ENCODE data around the gene C2CD2.
A peak's percentile ranks its signal among the peaks of the same experiment; 100 is the strongest.

C2CD2 gene

DNA sequence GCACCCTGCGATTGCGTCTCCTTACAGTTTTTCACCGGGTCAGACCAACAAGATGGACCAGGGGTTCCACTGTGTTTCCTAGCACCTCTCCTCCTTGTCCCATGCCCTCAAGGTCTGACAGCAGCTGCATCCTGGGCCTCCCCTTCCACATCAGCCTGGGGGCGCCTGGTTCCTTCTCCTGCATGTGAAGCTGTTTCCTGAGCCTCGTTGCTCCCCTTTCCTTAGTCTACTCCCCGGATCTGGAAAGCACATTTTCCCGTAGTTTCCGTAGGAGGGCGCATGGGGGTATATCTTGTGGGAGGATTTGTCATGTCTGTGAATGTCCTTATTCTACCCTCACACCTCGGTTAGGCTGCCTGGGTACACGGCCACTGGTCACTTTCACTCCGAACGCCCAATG lies 80.8 kb downstream of the C2CD2 start:
- TF ChIP-seq CTCF (conservative IDR thresholded peaks at IDR 0.05; ENCODE audit: low read length), result no peak
- no peak for DNase-seq (ENCODE audit: low read depth)
- no peak overlapping the region for H3K4me3 ChIP-seq (ENCODE audit: low read length)

DNA sequence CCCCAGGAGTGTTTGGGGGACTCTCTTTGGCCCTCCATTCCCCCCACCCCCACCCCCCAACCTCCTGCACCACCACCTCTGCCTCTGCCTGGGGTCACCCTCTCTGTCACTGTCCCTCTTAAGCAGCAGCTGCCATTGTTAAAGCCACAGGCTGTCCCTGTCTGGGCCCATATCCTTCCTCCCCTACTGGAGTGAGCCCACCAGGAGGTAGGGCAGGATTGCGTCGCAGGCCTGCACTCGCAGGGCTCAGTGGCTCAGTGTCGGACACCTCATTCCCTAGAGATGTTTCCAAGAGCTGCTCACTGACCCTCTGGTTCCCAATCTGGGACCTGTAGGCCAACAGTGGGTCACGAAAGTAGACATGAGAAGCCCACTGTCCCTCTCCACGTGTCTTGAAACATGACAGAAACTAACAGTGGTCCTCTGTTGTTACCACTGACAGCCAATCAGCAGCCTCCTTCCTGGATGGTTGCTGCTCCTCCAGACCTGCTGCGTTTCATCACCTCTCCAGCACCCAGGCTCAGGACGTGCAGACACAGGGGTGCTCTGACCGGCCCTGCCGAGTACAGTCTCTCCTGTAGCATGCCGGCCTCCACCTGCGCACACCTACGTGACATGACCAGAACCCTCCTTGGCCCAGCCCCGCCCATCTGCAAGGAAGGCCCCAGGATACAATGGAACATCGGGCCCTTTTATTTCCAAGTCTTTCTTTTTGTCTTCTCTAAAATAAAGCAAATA lies 82.4 kb downstream of the C2CD2 start:
- TF ChIP-seq CTCF (conservative IDR thresholded peaks at IDR 0.05; ENCODE audit: low read length), result no peak
- DNase-seq (ENCODE audit: low read depth), result no peak
- no peak overlapping the region for H3K4me3 ChIP-seq (ENCODE audit: low read length)

DNA sequence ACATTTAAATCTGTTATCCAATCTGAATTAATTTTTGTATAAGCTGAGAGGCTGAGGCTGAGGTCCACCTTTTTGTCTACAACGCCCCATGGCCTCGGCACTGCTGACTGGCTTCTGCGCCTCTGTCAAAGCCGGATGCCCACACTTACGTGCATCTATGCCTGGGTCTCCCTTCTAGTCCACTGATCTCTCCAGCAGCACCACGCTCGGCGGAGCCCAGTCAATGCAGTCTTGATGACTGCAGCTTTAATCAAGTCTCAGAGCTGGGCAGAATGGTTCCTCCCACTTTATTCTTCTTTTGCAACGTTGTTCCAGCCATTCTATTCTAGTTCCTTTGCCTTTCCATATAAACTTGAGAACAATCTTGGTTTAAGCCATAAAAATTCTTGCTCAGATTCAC lies 84.0 kb downstream of the C2CD2 start:
- DNase-seq (ENCODE audit: low read depth), result no peak
- TF ChIP-seq CTCF (conservative IDR thresholded peaks at IDR 0.05; ENCODE audit: low read length), result no peak
- no peak overlapping the region for H3K4me3 ChIP-seq (ENCODE audit: low read length)

GRCh38 chr21:41868062-41868710 lies 85.6 kb downstream of the C2CD2 start:
- no peak overlapping the region for H3K4me3 ChIP-seq (ENCODE audit: low read length)
- DNase-seq (ENCODE audit: low read depth), result peak; percentile 67
- TF ChIP-seq CTCF (conservative IDR thresholded peaks at IDR 0.05; ENCODE audit: low read length), result peak; percentile 8; the same call in 1 of the 2 replicates

DNA sequence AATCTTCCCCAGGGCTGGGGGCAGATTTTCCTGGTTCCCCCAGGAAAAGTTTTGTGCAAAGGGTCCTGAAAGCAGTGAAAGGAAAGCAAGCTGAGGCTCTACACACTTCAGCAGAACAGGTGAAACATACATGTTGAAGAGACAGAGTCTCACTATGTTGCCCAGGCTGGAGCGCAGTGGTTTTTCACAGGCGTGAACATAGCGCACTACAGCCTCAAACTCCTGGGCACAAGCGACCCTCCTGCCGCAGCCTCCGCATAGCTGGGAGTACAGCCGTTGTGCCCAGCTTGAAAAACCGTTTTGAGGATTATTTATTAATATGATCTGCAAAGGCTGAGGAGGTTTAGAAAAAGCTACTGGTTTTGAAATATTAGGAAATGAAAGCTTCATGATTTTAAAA lies 86.5 kb downstream of the C2CD2 start:
- TF ChIP-seq CTCF (conservative IDR thresholded peaks at IDR 0.05; ENCODE audit: low read length), result no peak
- no peak overlapping the region for H3K4me3 ChIP-seq (ENCODE audit: low read length)
- no peak for DNase-seq (ENCODE audit: low read depth)

DNA sequence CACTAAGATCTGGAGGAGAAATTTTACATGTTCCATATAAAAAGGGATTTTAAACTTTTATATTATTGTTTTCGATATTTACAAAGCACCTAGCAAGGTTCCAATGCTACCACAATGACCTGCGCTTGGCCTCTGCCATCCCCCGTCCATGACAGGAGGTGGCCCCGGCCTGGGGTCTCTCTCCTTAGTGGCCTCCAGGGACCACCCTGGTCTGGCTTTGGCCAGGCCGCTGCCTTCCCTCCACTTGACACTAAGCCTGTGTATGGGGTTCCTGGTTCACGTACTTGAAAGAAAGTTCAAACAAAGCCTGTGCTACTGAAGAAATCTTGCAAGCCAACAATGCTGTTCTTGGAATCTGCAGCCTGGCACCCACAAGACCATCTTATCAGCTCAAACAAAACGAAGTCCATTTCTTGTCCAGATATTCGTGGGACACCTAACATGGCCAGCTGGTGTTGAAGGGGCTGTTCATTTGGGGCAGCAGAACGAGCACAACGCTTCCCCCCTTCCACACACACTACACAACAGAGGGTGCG lies 87.5 kb downstream of the C2CD2 start:
- DNase-seq (ENCODE audit: low read depth), result no peak
- H3K4me3 ChIP-seq (ENCODE audit: low read length), result no peak overlapping the region
- TF ChIP-seq CTCF (conservative IDR thresholded peaks at IDR 0.05; ENCODE audit: low read length), result no peak

All from AG10803 (cell line).